Parathyroid adenoma (tissue), 2 donors: ENCODE measurements around the gene MINK1.

Experiments used
- H2AFZ ChIP-seq: fragments of 300-600 bp; sonication (generic); one replicate; pipeline ENCODE4 v1.7.0; 2017; ENCODE audit warnings: antibody characterized with exemption, mild to moderate bottlenecking
- H3K27ac ChIP-seq: fragments of 300-600 bp; sonication (generic); one replicate; pipeline ENCODE4 v1.7.0; 2017
- H3K27me3 ChIP-seq: fragments of 300-600 bp; sonication (generic); one replicate; pipeline ENCODE4 v1.7.0; 2017; ENCODE audit warnings: low read length; ENCODE audit not compliant: control insufficient read depth, insufficient read depth
- H3K36me3 ChIP-seq: fragments of 300-600 bp; sonication (generic); one replicate; pipeline ENCODE4 v1.7.0; 2017; ENCODE audit warnings: low read length; ENCODE audit not compliant: control insufficient read depth, insufficient read depth
- H3K4me1 ChIP-seq: fragments of 300-600 bp; sonication (generic); one replicate; pipeline ENCODE4 v1.7.0; 2017; ENCODE audit warnings: control low read depth
- H3K4me2 ChIP-seq: fragments of 300-600 bp; sonication (generic); one replicate; pipeline ENCODE4 v1.7.0; 2017; ENCODE audit warnings: low read length
- H3K4me3 ChIP-seq: fragments of 300-600 bp; sonication (generic); one replicate; pipeline ENCODE4 v1.7.0; 2017; ENCODE audit warnings: low read depth, low read length
- H3K79me2 ChIP-seq: fragments of 300-600 bp; sonication (generic); one replicate; pipeline ENCODE4 v1.7.0; 2017; ENCODE audit warnings: control low read depth
- H3K9ac ChIP-seq: fragments of 300-600 bp; sonication (generic); one replicate; pipeline ENCODE4 v1.7.0; 2017; ENCODE audit warnings: mild to moderate bottlenecking
- H3K9me3 ChIP-seq: fragments of 300-600 bp; sonication (generic); one replicate; pipeline ENCODE4 v1.7.0; 2017; ENCODE audit warnings: low read length; ENCODE audit not compliant: control insufficient read depth
- TF ChIP-seq, protein P1 (sequence below): fragments of 300-600 bp; sonication (generic); IDR thresholded peaks from one replicate; pipeline ENCODE4 v1.7.0; 2017; ENCODE audit warnings: antibody characterized with exemption, mild to moderate bottlenecking
- donor health status: primary hyperparathyroidism.

Gene MINK1

DNA sequence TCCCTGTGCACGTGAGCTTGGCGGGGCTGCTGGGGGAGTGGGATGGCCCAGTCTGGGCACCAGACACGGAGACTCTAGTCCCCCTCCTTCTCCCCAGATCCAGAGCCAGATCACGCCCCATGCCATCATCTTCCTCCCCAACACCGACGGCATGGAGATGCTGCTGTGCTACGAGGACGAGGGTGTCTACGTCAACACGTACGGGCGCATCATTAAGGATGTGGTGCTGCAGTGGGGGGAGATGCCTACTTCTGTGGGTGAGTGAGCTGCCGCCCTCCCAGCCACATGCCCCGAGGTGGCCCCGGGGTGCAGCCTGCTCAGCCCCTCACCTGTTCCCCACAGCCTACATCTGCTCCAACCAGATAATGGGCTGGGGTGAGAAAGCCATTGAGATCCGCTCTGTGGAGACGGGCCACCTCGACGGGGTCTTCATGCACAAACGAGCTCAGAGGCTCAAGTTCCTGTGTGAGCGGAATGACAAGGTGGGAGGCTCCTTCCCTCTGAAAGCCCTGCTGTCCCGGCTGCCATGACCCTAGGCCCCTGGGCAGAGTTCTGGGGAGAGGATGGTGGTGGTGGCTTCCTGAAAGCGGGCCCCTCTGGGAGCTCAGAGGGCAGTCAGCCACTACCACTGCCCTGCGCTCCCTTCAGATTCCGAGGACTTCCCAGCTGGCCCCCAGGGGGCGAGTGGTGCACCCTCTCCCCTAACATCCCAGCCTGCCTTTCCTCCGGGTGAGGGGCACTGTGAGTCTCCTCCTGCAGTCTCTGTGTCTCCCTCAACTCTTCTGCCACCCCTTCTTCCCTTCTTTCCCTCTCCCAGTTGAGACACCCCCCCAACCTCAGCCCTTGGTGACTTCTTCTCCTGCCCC is 63.4 kb downstream of the MINK1 start:
- H3K4me2 ChIP-seq, result no peak overlapping the region

DNA sequence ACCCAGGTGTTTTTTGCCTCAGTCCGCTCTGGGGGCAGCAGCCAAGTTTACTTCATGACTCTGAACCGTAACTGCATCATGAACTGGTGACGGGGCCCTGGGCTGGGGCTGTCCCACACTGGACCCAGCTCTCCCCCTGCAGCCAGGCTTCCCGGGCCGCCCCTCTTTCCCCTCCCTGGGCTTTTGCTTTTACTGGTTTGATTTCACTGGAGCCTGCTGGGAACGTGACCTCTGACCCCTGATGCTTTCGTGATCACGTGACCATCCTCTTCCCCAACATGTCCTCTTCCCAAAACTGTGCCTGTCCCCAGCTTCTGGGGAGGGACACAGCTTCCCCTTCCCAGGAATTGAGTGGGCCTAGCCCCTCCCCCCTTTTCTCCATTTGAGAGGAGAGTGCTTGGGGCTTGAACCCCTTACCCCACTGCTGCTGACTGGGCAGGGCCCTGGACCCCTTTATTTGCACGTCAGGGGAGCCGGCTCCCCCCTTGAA is 64.1 kb downstream of the MINK1 start:
- no peak overlapping the region for H3K4me3 ChIP-seq
- no peak overlapping the region for H2AFZ ChIP-seq
- H3K9me3 ChIP-seq, result no peaks in the 10 kb centered on the region
- no peak overlapping the region for H3K4me2 ChIP-seq
- H3K9ac ChIP-seq, result no peak overlapping the region
- TF ChIP-seq, protein P1, sequence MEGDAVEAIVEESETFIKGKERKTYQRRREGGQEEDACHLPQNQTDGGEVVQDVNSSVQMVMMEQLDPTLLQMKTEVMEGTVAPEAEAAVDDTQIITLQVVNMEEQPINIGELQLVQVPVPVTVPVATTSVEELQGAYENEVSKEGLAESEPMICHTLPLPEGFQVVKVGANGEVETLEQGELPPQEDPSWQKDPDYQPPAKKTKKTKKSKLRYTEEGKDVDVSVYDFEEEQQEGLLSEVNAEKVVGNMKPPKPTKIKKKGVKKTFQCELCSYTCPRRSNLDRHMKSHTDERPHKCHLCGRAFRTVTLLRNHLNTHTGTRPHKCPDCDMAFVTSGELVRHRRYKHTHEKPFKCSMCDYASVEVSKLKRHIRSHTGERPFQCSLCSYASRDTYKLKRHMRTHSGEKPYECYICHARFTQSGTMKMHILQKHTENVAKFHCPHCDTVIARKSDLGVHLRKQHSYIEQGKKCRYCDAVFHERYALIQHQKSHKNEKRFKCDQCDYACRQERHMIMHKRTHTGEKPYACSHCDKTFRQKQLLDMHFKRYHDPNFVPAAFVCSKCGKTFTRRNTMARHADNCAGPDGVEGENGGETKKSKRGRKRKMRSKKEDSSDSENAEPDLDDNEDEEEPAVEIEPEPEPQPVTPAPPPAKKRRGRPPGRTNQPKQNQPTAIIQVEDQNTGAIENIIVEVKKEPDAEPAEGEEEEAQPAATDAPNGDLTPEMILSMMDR, result no peak
- H3K79me2 ChIP-seq, result no peaks in the 10 kb centered on the region
- H3K4me1 ChIP-seq, result no peaks in the 10 kb centered on the region
- H3K36me3 ChIP-seq, result no peaks in the 10 kb centered on the region
- no peak overlapping the region for H3K27ac ChIP-seq
- no peaks in the 10 kb centered on the region for H3K27me3 ChIP-seq

More for the DNA sequence above, 63.4 kb downstream of the MINK1 start:
- TF ChIP-seq, protein P1, result no peak
- Histone ChIP-seq H3K79me2 (no peaks in the 10 kb centered on the region), H3K9me3 (no peaks in the 10 kb centered on the region), H3K27me3 (no peaks in the 10 kb centered on the region), H3K27ac (no peak overlapping the region), H3K9ac (no peak overlapping the region), H2AFZ (no peak overlapping the region), H3K36me3 (no peaks in the 10 kb centered on the region), H3K4me3 (no peak overlapping the region), H3K4me1 (no peaks in the 10 kb centered on the region)

DNA sequence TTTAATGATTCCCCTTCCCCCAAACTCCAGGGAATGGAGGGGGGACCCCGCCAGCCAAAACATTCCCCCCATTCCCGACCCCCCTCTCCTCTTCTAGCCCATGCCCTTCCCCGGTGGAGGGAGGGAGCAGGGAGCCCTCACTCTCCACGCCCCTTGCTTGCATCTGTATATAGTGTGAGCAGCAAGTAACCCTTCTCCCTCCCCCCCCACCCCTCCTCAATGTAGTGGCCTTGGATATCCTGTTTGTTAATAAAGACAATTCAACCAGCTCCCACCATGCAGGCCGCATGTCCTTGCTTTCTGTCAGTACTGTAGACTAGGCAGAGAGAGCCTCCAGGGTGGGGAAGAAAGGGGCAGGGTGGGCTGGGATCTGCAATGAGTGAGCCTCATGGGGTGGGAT is 64.6 kb downstream of the MINK1 start:
- Histone ChIP-seq H3K4me3 (no peak overlapping the region), H3K4me1 (peaks cover 2% of the 10 kb centered on the region), H3K27ac (no peak overlapping the region), H3K9ac (no peak overlapping the region), H3K4me2 (no peak overlapping the region), H3K9me3 (no peaks in the 10 kb centered on the region), H3K36me3 (no peaks in the 10 kb centered on the region), H3K79me2 (no peaks in the 10 kb centered on the region), H3K27me3 (no peaks in the 10 kb centered on the region), H2AFZ (no peak overlapping the region)
- TF ChIP-seq, protein P1, result no peak

DNA sequence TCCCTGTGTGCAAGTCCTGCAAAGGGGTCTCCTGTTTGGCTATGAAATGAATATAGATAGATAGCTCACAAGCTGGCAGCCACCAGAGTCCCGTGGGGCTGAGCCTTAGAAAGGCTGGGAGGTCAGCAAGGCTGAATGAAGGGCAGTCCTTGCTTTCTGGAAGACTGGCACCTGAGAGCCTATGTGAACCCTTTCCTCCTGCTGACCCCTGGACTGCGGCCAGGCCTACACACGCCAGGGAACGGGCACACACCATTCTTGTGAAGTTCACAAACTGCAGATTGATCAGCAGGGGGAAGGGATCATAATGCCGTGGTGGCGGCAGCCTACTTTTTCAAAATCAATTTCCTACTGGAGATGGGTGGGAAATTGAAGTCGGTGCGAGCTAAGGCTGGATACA is 65.2 kb downstream of the MINK1 start:
- Histone ChIP-seq H3K4me3 (no peak overlapping the region), H3K79me2 (no peaks in the 10 kb centered on the region), H3K36me3 (no peaks in the 10 kb centered on the region), H2AFZ (no peak overlapping the region), H3K27me3 (no peaks in the 10 kb centered on the region), H3K9me3 (no peaks in the 10 kb centered on the region), H3K9ac (no peak overlapping the region), H3K4me2 (no peak overlapping the region), H3K4me1 (peaks cover 8% of the 10 kb centered on the region), H3K27ac (no peak overlapping the region)
- TF ChIP-seq, protein P1, result no peak
